ENCODE measurements around the gene PLA2G2C. TPM values are rescaled to one million over a fixed set of nuclear protein-coding genes. Genes with fewer than 3 reads are reported as not detected.
"Not testable (repeated sequence)": the region's sequence is repeated elsewhere in the genome, so short reads cannot be mapped to it uniquely, and the experiment has no call there.

The PLA2G2C gene
- polyA plus RNA-seq, 4 donors: 0.01 TPM; not detected in 3

GRCh38 chr1:20137055-20137454, 49.3 kb downstream of the PLA2G2C start:
- H3K27ac ChIP-seq (ENCODE audit: low read depth in 1 of 3, low read length in 2 of 3): no peak overlapping the region
- H3K27me3 ChIP-seq (ENCODE audit: control insufficient read depth in 3 of 3, insufficient read depth in 3 of 3, low read length in 3 of 3): no peaks in the 10 kb centered on the region
- no peaks in the 10 kb centered on the region for H3K4me1 ChIP-seq (ENCODE audit: control insufficient read depth in 3 of 3, insufficient read depth in 2 of 3, low read depth in 1 of 3, low read length in 2 of 3)
- H3K9me3 ChIP-seq (ENCODE audit: control insufficient read depth in 2 of 2, insufficient read depth in 1 of 2, low read depth in 1 of 2, low read length in 1 of 2): no peaks in the 10 kb centered on the region
- no peak for DNase-seq
- no peak overlapping the region for H3K4me3 ChIP-seq (ENCODE audit: low read depth in 1 of 3, low read length in 3 of 3)
- no peaks in the 10 kb centered on the region for H3K36me3 ChIP-seq (ENCODE audit: control insufficient read depth in 3 of 3, insufficient read depth in 2 of 3, low read depth in 1 of 3, low read length in 3 of 3)
- FAIRE-seq: no peak
- WGBS, 3 donors: 82 to 90% (median 89%) methylated on average over 4 of the region's 4 CpGs

GRCh38 chr1:20136249-20136648, 50.1 kb downstream of the PLA2G2C start:
- Histone ChIP-seq H3K27ac (ENCODE audit: low read depth in 1 of 3, low read length in 2 of 3) (no peak overlapping the region), H3K4me3 (ENCODE audit: low read depth in 1 of 3, low read length in 3 of 3) (no peak overlapping the region), H3K27me3 (ENCODE audit: control insufficient read depth in 3 of 3, insufficient read depth in 3 of 3, low read length in 3 of 3) (no peaks in the 10 kb centered on the region), H3K36me3 (ENCODE audit: control insufficient read depth in 3 of 3, insufficient read depth in 2 of 3, low read depth in 1 of 3, low read length in 3 of 3) (no peaks in the 10 kb centered on the region), H3K4me1 (ENCODE audit: control insufficient read depth in 3 of 3, insufficient read depth in 2 of 3, low read depth in 1 of 3, low read length in 2 of 3) (no peaks in the 10 kb centered on the region), H3K9me3 (ENCODE audit: control insufficient read depth in 2 of 2, insufficient read depth in 1 of 2, low read depth in 1 of 2, low read length in 1 of 2) (no peaks in the 10 kb centered on the region)
- 94 to 96% (median 96%) methylated on average over 3 of the region's 3 CpGs for WGBS, 3 donors
- no peak for FAIRE-seq
- DNase-seq: no peak

- no peak for FAIRE-seq
- DNase-seq: no peak
Measured at GRCh38 chr1:20134995-20135394, 51.3 kb downstream of the PLA2G2C start.

GRCh38 chr1:20130518-20130917, 55.8 kb downstream of the PLA2G2C start:
- H3K27me3 ChIP-seq (ENCODE audit: control insufficient read depth in 3 of 3, insufficient read depth in 3 of 3, low read length in 3 of 3); DNase-seq; H3K4me3 ChIP-seq (ENCODE audit: low read depth in 1 of 3, low read length in 3 of 3); FAIRE-seq; H3K36me3 ChIP-seq (ENCODE audit: control insufficient read depth in 3 of 3, insufficient read depth in 2 of 3, low read depth in 1 of 3, low read length in 3 of 3); H3K4me1 ChIP-seq (ENCODE audit: control insufficient read depth in 3 of 3, insufficient read depth in 2 of 3, low read depth in 1 of 3, low read length in 2 of 3); H3K27ac ChIP-seq (ENCODE audit: low read depth in 1 of 3, low read length in 2 of 3); H3K9me3 ChIP-seq (ENCODE audit: control insufficient read depth in 2 of 2, insufficient read depth in 1 of 2, low read depth in 1 of 2, low read length in 1 of 2): not testable (repeated sequence)
- WGBS, 3 donors: 91 to 95% (median 94%) methylated on average over 3 of the region's 3 CpGs

More at GRCh38 chr1:20134995-20135394, 51.3 kb downstream of the PLA2G2C start:
- Histone ChIP-seq H3K27ac (ENCODE audit: low read depth in 1 of 3, low read length in 2 of 3) (no peak overlapping the region), H3K4me3 (ENCODE audit: low read depth in 1 of 3, low read length in 3 of 3) (no peak overlapping the region), H3K9me3 (ENCODE audit: control insufficient read depth in 2 of 2, insufficient read depth in 1 of 2, low read depth in 1 of 2, low read length in 1 of 2) (no peaks in the 10 kb centered on the region), H3K27me3 (ENCODE audit: control insufficient read depth in 3 of 3, insufficient read depth in 3 of 3, low read length in 3 of 3) (no peaks in the 10 kb centered on the region), H3K4me1 (ENCODE audit: control insufficient read depth in 3 of 3, insufficient read depth in 2 of 3, low read depth in 1 of 3, low read length in 2 of 3) (no peaks in the 10 kb centered on the region), H3K36me3 (ENCODE audit: control insufficient read depth in 3 of 3, insufficient read depth in 2 of 3, low read depth in 1 of 3, low read length in 3 of 3) (no peaks in the 10 kb centered on the region)
- WGBS, 3 donors: 83 to 95% (median 93%) methylated on average over 3 of the region's 3 CpGs

GRCh38 chr1:20126806-20127440, 59.4 kb downstream of the PLA2G2C start:
- FAIRE-seq (no peak), DNase-seq (no peak)
- Histone ChIP-seq H3K27ac (ENCODE audit: low read depth in 1 of 3, low read length in 2 of 3) (no peak overlapping the region), H3K36me3 (ENCODE audit: control insufficient read depth in 3 of 3, insufficient read depth in 2 of 3, low read depth in 1 of 3, low read length in 3 of 3) (no peaks in the 10 kb centered on the region), H3K9me3 (ENCODE audit: control insufficient read depth in 2 of 2, insufficient read depth in 1 of 2, low read depth in 1 of 2, low read length in 1 of 2) (peaks cover 0 to 3% of the 10 kb centered on the region in 2 donors), H3K4me3 (ENCODE audit: low read depth in 1 of 3, low read length in 3 of 3) (no peak overlapping the region), H3K4me1 (ENCODE audit: control insufficient read depth in 3 of 3, insufficient read depth in 2 of 3, low read depth in 1 of 3, low read length in 2 of 3) (no peaks in the 10 kb centered on the region), H3K27me3 (ENCODE audit: control insufficient read depth in 3 of 3, insufficient read depth in 3 of 3, low read length in 3 of 3) (no peaks in the 10 kb centered on the region)
- WGBS, 3 donors: 93 to 95% (median 95%) methylated on average over 10 of the region's 10 CpGs

GRCh38 chr1:20126041-20126805, 60.1 kb downstream of the PLA2G2C start:
- Histone ChIP-seq H3K9me3 (ENCODE audit: control insufficient read depth in 2 of 2, insufficient read depth in 1 of 2, low read depth in 1 of 2, low read length in 1 of 2) (peaks cover 0 to 3% of the 10 kb centered on the region in 2 donors), H3K4me1 (ENCODE audit: control insufficient read depth in 3 of 3, insufficient read depth in 2 of 3, low read depth in 1 of 3, low read length in 2 of 3) (no peaks in the 10 kb centered on the region), H3K36me3 (ENCODE audit: control insufficient read depth in 3 of 3, insufficient read depth in 2 of 3, low read depth in 1 of 3, low read length in 3 of 3) (no peaks in the 10 kb centered on the region), H3K27me3 (ENCODE audit: control insufficient read depth in 3 of 3, insufficient read depth in 3 of 3, low read length in 3 of 3) (no peaks in the 10 kb centered on the region), H3K4me3 (ENCODE audit: low read depth in 1 of 3, low read length in 3 of 3) (no peak overlapping the region), H3K27ac (ENCODE audit: low read depth in 1 of 3, low read length in 2 of 3) (no peak overlapping the region)
- DNase-seq: no peak
- no peak for FAIRE-seq
- WGBS, 3 donors: 70 to 76% (median 75%) methylated on average over 9 of the region's 9 CpGs

GRCh38 chr1:20125100-20125499, 61.2 kb downstream of the PLA2G2C start:
- Histone ChIP-seq H3K4me3 (ENCODE audit: low read depth in 1 of 3, low read length in 3 of 3) (no peak overlapping the region), H3K9me3 (ENCODE audit: control insufficient read depth in 2 of 2, insufficient read depth in 1 of 2, low read depth in 1 of 2, low read length in 1 of 2) (peaks cover 0 to 3% of the 10 kb centered on the region in 2 donors), H3K36me3 (ENCODE audit: control insufficient read depth in 3 of 3, insufficient read depth in 2 of 3, low read depth in 1 of 3, low read length in 3 of 3) (no peaks in the 10 kb centered on the region), H3K4me1 (ENCODE audit: control insufficient read depth in 3 of 3, insufficient read depth in 2 of 3, low read depth in 1 of 3, low read length in 2 of 3) (no peaks in the 10 kb centered on the region), H3K27ac (ENCODE audit: low read depth in 1 of 3, low read length in 2 of 3) (no peak overlapping the region), H3K27me3 (ENCODE audit: control insufficient read depth in 3 of 3, insufficient read depth in 3 of 3, low read length in 3 of 3) (no peaks in the 10 kb centered on the region)
- DNase-seq: no peak
- 76 to 78% (median 77%) methylated on average over 10 of the region's 10 CpGs for WGBS, 3 donors
- no peak for FAIRE-seq

- DNase-seq: peak in 1 of 2 donors; percentile 74
- FAIRE-seq: no peak
Measured at GRCh38 chr1:20124456-20125057, 61.8 kb downstream of the PLA2G2C start.

More at GRCh38 chr1:20124456-20125057, 61.8 kb downstream of the PLA2G2C start:
- H3K27ac ChIP-seq (ENCODE audit: low read depth in 1 of 3, low read length in 2 of 3): no peak overlapping the region
- no peaks in the 10 kb centered on the region for H3K27me3 ChIP-seq (ENCODE audit: control insufficient read depth in 3 of 3, insufficient read depth in 3 of 3, low read length in 3 of 3)
- 39 to 75% (median 41%) methylated on average over 7 of the region's 7 CpGs for WGBS, 3 donors
- no peaks in the 10 kb centered on the region for H3K36me3 ChIP-seq (ENCODE audit: control insufficient read depth in 3 of 3, insufficient read depth in 2 of 3, low read depth in 1 of 3, low read length in 3 of 3)
- no peak overlapping the region for H3K4me3 ChIP-seq (ENCODE audit: low read depth in 1 of 3, low read length in 3 of 3)
- H3K4me1 ChIP-seq (ENCODE audit: control insufficient read depth in 3 of 3, insufficient read depth in 2 of 3, low read depth in 1 of 3, low read length in 2 of 3): no peaks in the 10 kb centered on the region
- peaks cover 0 to 3% of the 10 kb centered on the region in 2 donors for H3K9me3 ChIP-seq (ENCODE audit: control insufficient read depth in 2 of 2, insufficient read depth in 1 of 2, low read depth in 1 of 2, low read length in 1 of 2)

Measured in small intestine (tissue), 7 donors.